ENCODE data around the gene AFAP1. TPM values are rescaled to one million over a fixed set of nuclear protein-coding genes. Genes with fewer than 3 reads are reported as not detected.

AFAP1 gene
- total RNA-seq, 2 donors from 2014 or later: 9.6 to 35.3 TPM

- WGBS, 2 donors: 94 to 99% methylated on average over 4 of the region's 4 CpGs
- Histone ChIP-seq H3K27me3 (no peaks in the 10 kb centered on the region), H3K27ac (no peak overlapping the region), H3K4me1 (no peaks in the 10 kb centered on the region), H3K9me3 (no peaks in the 10 kb centered on the region), H3K4me3 (no peak overlapping the region), H3K36me3 (replicated peaks in 1 of 2; ENCODE audit: insufficient read depth in 1 of 2, low read depth in 2 of 2) (no peaks in the 10 kb centered on the region)
- no peak for ATAC-seq
- TF ChIP-seq POLR2A (IDR thresholded peaks at IDR 0.05): no peak
- TF ChIP-seq, protein P1, sequence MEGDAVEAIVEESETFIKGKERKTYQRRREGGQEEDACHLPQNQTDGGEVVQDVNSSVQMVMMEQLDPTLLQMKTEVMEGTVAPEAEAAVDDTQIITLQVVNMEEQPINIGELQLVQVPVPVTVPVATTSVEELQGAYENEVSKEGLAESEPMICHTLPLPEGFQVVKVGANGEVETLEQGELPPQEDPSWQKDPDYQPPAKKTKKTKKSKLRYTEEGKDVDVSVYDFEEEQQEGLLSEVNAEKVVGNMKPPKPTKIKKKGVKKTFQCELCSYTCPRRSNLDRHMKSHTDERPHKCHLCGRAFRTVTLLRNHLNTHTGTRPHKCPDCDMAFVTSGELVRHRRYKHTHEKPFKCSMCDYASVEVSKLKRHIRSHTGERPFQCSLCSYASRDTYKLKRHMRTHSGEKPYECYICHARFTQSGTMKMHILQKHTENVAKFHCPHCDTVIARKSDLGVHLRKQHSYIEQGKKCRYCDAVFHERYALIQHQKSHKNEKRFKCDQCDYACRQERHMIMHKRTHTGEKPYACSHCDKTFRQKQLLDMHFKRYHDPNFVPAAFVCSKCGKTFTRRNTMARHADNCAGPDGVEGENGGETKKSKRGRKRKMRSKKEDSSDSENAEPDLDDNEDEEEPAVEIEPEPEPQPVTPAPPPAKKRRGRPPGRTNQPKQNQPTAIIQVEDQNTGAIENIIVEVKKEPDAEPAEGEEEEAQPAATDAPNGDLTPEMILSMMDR (IDR thresholded peaks at IDR 0.05): no peak
- DNase-seq: no peak
- intact Hi-C loops (cut with DNase I): no loop called here
These were observed 75.6 kb downstream of the AFAP1 start for GRCh38 chr4:7863911-7864681.

- H3K4me1 ChIP-seq: no peaks in the 10 kb centered on the region
- no peak for DNase-seq
- no peak overlapping the region for H3K4me3 ChIP-seq
- H3K9me3 ChIP-seq: no peaks in the 10 kb centered on the region
- TF ChIP-seq, protein P1 (IDR thresholded peaks at IDR 0.05): no peak
- TF ChIP-seq POLR2A (IDR thresholded peaks at IDR 0.05): no peak
- H3K27ac ChIP-seq: no peak overlapping the region
- no peak for ATAC-seq
- intact Hi-C loops (cut with DNase I): no loop called here
- H3K27me3 ChIP-seq: no peaks in the 10 kb centered on the region
- 88% methylated on average over 16 of the region's 16 CpGs for WGBS, 2 donors
- H3K36me3 ChIP-seq (replicated peaks in 1 of 2; ENCODE audit: insufficient read depth in 1 of 2, low read depth in 2 of 2): no peaks in the 10 kb centered on the region
These were observed 77.0 kb downstream of the AFAP1 start for GRCh38 chr4:7862561-7863192.

DNA sequence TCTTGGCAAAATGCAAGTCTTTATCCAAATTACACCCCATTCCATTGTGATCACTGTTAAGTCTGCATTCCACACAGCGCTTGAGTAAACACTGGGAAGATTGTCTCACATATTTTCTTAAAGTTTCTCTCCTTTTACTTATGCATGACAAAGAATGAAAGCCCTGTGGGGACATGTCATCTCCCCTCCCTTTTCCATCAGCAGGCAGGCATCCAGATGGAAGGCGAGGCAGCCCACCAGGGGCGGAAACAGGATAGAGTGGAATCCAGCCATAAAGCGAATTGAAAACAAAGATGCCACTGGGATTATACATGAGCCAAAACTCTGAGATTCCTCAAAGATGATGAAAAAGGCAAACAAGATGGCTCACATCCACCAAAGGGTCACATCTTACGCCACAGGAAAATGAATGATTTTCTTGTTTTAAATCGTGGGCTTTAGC is 78.2 kb downstream of the AFAP1 start:
- no peak overlapping the region for H3K27ac ChIP-seq
- intact Hi-C loops (cut with DNase I): no loop called here
- WGBS, 2 donors: 77 to 86% methylated on average over 6 of the region's 6 CpGs
- no peaks in the 10 kb centered on the region for H3K27me3 ChIP-seq
- no peak for TF ChIP-seq POLR2A (IDR thresholded peaks at IDR 0.05)
- TF ChIP-seq, protein P1 (IDR thresholded peaks at IDR 0.05): no peak
- H3K4me3 ChIP-seq: no peak overlapping the region
- ATAC-seq (no peak), DNase-seq (no peak)
- no peaks in the 10 kb centered on the region for H3K9me3 ChIP-seq
- no peaks in the 10 kb centered on the region for H3K36me3 ChIP-seq (replicated peaks in 1 of 2; ENCODE audit: insufficient read depth in 1 of 2, low read depth in 2 of 2)
- H3K4me1 ChIP-seq: no peaks in the 10 kb centered on the region

GRCh38 chr4:7860600-7861163 is 79.0 kb downstream of the AFAP1 start:
- intact Hi-C loops (cut with DNase I): no loop called here
- no peak for DNase-seq
- no peak for ATAC-seq
- 90 to 96% methylated on average over 18 to 19 of the region's 19 CpGs for WGBS, 2 donors
- TF ChIP-seq POLR2A (IDR thresholded peaks at IDR 0.05): no peak
- TF ChIP-seq, protein P1 (IDR thresholded peaks at IDR 0.05): no peak
- Histone ChIP-seq H3K4me3 (no peak overlapping the region), H3K27me3 (no peaks in the 10 kb centered on the region), H3K9me3 (no peaks in the 10 kb centered on the region), H3K27ac (no peak overlapping the region), H3K4me1 (no peaks in the 10 kb centered on the region), H3K36me3 (replicated peaks in 1 of 2; ENCODE audit: insufficient read depth in 1 of 2, low read depth in 2 of 2) (no peaks in the 10 kb centered on the region)
